GM23338 (cell line): ENCODE data around the gene ANTXR1. TPM values are rescaled to one million over a fixed set of nuclear protein-coding genes. Genes with fewer than 3 reads are reported as not detected.

Source experiments
- ATAC-seq: fragments of 200-7000 bp; cut with Tn5 transposase; 3 replicates; pipeline ENCODE4 v1.9.1; 2020
- DNase-seq: peaks from one replicate; pipeline ENCODE4 v3.0.0-alpha.2; 2015; ENCODE audit warnings: low spot score
- H2AFZ ChIP-seq: fragments of 200-600 bp; sonication (generic); 2 replicates; pipeline ENCODE4 v1.8.0; 2016; ENCODE audit warnings: antibody characterized with exemption, mild to moderate bottlenecking, moderate library complexity
- H3F3A ChIP-seq: fragments of 200-600 bp; sonication (generic); replicated peaks from 2 replicates; pipeline ENCODE4 v1.8.0; 2017; ENCODE audit warnings: antibody characterized with exemption, mixed run types, low read depth
- H3K27ac ChIP-seq: fragments of 200-600 bp; sonication (generic); 2 replicates; pipeline ENCODE4 v1.6.1; 2016; ENCODE audit warnings: low read depth
- H3K27me3 ChIP-seq: fragments of 200-600 bp; sonication (generic); 2 replicates; pipeline ENCODE4 v1.8.0; 2016; ENCODE audit warnings: mild to moderate bottlenecking, mixed run types, moderate library complexity; ENCODE audit not compliant: insufficient read depth
- H3K36me3 ChIP-seq: fragments of 200-600 bp; sonication (generic); 2 replicates; pipeline ENCODE4 v1.8.0; 2016; ENCODE audit warnings: mild to moderate bottlenecking; ENCODE audit not compliant: insufficient read depth
- H3K4me1 ChIP-seq: fragments of 200-600 bp; sonication (generic); 2 replicates; pipeline ENCODE4 v1.8.0; 2016; ENCODE audit warnings: mild to moderate bottlenecking, moderate library complexity; ENCODE audit not compliant: insufficient read depth
- H3K4me2 ChIP-seq: fragments of 200-600 bp; sonication (generic); 2 replicates; pipeline ENCODE4 v1.7.1; 2017; ENCODE audit warnings: mixed run types
- H3K4me3 ChIP-seq: fragments of 200-600 bp; sonication (generic); 2 replicates; pipeline ENCODE4 v1.6.1; 2016; ENCODE audit warnings: mixed run types
- H3K79me2 ChIP-seq: fragments of 200-600 bp; sonication (generic); replicated peaks from 2 replicates; pipeline ENCODE4 v1.8.0; 2017; ENCODE audit warnings: mild to moderate bottlenecking; ENCODE audit not compliant: insufficient read depth
- H3K9me2 ChIP-seq: fragments of 200-600 bp; sonication (generic); 2 replicates; pipeline ENCODE4 v1.8.0; 2017; ENCODE audit not compliant: insufficient read depth
- H4K20me1 ChIP-seq: fragments of 200-600 bp; sonication (generic); replicated peaks from 2 replicates; pipeline ENCODE4 v1.8.0; 2017; ENCODE audit warnings: mild to moderate bottlenecking; ENCODE audit not compliant: insufficient read depth
- H3K27ac Mint-ChIP-seq: 2 replicates; pipeline ENCODE4 v1.8.0; 2020; ENCODE audit warnings: inconsistent platforms, mild to moderate bottlenecking, moderate library complexity, mixed read lengths
- H3K27me3 Mint-ChIP-seq: 3 replicates; pipeline ENCODE4 v1.8.0; 2022; ENCODE audit warnings: low read depth, mild to moderate bottlenecking, moderate library complexity, mixed read lengths, inconsistent platforms; ENCODE audit not compliant: insufficient read depth, poor library complexity
- H3K36me3 Mint-ChIP-seq: 3 replicates; pipeline ENCODE4 v1.8.0; 2021; ENCODE audit warnings: low read depth, mild to moderate bottlenecking, inconsistent platforms, moderate library complexity, mixed read lengths
- H3K4me1 Mint-ChIP-seq: 3 replicates; pipeline ENCODE4 v1.8.0; 2020; ENCODE audit warnings: mild to moderate bottlenecking, inconsistent platforms, mixed read lengths
- H3K4me3 Mint-ChIP-seq: 3 replicates; pipeline ENCODE4 v1.8.0; 2021; ENCODE audit warnings: moderate library complexity, mild to moderate bottlenecking, inconsistent platforms, mixed read lengths
- H3K9me3 Mint-ChIP-seq: 3 replicates; pipeline ENCODE4 v1.8.0; 2020; ENCODE audit warnings: moderate library complexity, mild to moderate bottlenecking, inconsistent platforms, mixed read lengths
- CREB1 ChIP-seq: fragments of 250-450 bp; sonication (Bioruptor Pico); IDR thresholded peaks from 2 replicates; pipeline ENCODE4 v1.5.0; 2020; ENCODE audit warnings: low read depth, mild to moderate bottlenecking, moderate library complexity
- CTCF ChIP-seq, 2 experiments: fragments of 200-600 bp in 1 of 2; sonication (generic) in 1 of 2; conservative IDR thresholded peaks; 2 replicates each; pipeline versions ENCODE4 v1.5.1 to v1.6.1; 2016 to 2017; ENCODE audit warnings: antibody characterized with exemption in 2 of 2, low read depth in 2 of 2, mild to moderate bottlenecking in 2 of 2, moderate library complexity in 1 of 2
- ETS1 ChIP-seq: IDR thresholded peaks from 2 replicates; pipeline ENCODE4 v1.6.1; 2016; ENCODE audit warnings: antibody characterized with exemption
- EZH2 ChIP-seq: fragments of 200-600 bp; sonication (generic); IDR thresholded peaks from one replicate; pipeline ENCODE4 v1.8.0; 2017; ENCODE audit warnings: antibody characterized with exemption, mild to moderate bottlenecking, low read depth; ENCODE audit not compliant: unreplicated experiment
- EZH2phosphoT487 ChIP-seq: fragments of 200-600 bp; sonication (generic); IDR thresholded peaks from one replicate; pipeline ENCODE4 v1.8.1; 2018; ENCODE audit warnings: antibody characterized with exemption; ENCODE audit not compliant: unreplicated experiment
- JUNB ChIP-seq: IDR thresholded peaks from one replicate; pipeline ENCODE4 v1.6.1; 2016; ENCODE audit warnings: antibody characterized with exemption; ENCODE audit not compliant: unreplicated experiment
- NANOG ChIP-seq: IDR thresholded peaks from 2 replicates; pipeline ENCODE4 v1.6.1; 2016; ENCODE audit warnings: antibody characterized with exemption, borderline replicate concordance
- POLR2AphosphoS5 ChIP-seq: IDR thresholded peaks from 2 replicates; pipeline ENCODE4 v1.6.1; 2016; ENCODE audit warnings: antibody characterized with exemption, low read depth
- REST ChIP-seq: IDR thresholded peaks from one replicate; pipeline ENCODE4 v1.6.1; 2018; ENCODE audit warnings: antibody characterized with exemption; ENCODE audit not compliant: unreplicated experiment
- STAT1 ChIP-seq: IDR thresholded peaks from one replicate; pipeline ENCODE4 v1.6.1; 2016; ENCODE audit warnings: antibody characterized with exemption; ENCODE audit not compliant: unreplicated experiment
- ZNF114 ChIP-seq: fragments of 250-450 bp; sonication (Bioruptor Pico); IDR thresholded peaks from 2 replicates; pipeline ENCODE4 v1.5.0; 2020; ENCODE audit warnings: mild to moderate bottlenecking, moderate library complexity
- ZNF331 ChIP-seq: fragments of 250-450 bp; sonication (Bioruptor Pico); IDR thresholded peaks from 2 replicates; pipeline ENCODE4 v1.5.0; 2020; ENCODE audit warnings: low read depth, mild to moderate bottlenecking, moderate library complexity
- ZNF462 ChIP-seq: fragments of 250-450 bp; sonication (Bioruptor Pico); IDR thresholded peaks from 2 replicates; pipeline ENCODE4 v1.5.0; 2020; ENCODE audit warnings: mild to moderate bottlenecking, moderate library complexity
- polyA plus RNA-seq: library from polyadenylated mRNA; unstranded; fragments of >200 nt; fragmentation: Nextera tagmentation; extraction: Ambion mirVana; gene quantifications from 2 replicates; pipeline ENCODE4 v1.2.1, GENCODE V29; 2016
- total RNA-seq: library from RNA; depleted of rRNA; stranded (reverse); fragments of >200 nt; shearing (Covaris generic); gene quantifications from 2 replicates; pipeline ENCODE4 v1.2.3, GENCODE V29; 2014

ANTXR1 gene
- total and polyA plus RNA-seq, 2 experiments from 2014 or later: 16.1 to 23.1 TPM

- Histone ChIP-seq H3K4me2 (peak overlapping the region; percentile 41; the same call in 1 of the 2 replicates), H3K4me1 (peaks cover 23% of the 10 kb centered on the region), H3K27ac (no peak overlapping the region), H3K79me2 (no peaks in the 10 kb centered on the region), H3K4me3 (no peak overlapping the region), H3K36me3 (0 out of 2 replicates have a peak, but pooled peaks cover 4% of the 10 kb centered on the region), H3K27me3 (no peaks in the 10 kb centered on the region), H2AFZ (no peak overlapping the region), H3F3A (no peaks in the 10 kb centered on the region), H4K20me1 (no peaks in the 10 kb centered on the region), H3K9me2 (no peaks in the 10 kb centered on the region)
- Mint-ChIP-seq H3K27ac (no peak overlapping the region), H3K4me3 (no peak overlapping the region), H3K4me1 (peaks cover 2% of the 10 kb centered on the region; the same call in 1 of the 3 replicates), H3K9me3 (peaks cover 19% of the 10 kb centered on the region), H3K36me3 (peaks cover 20% of the 10 kb centered on the region), H3K27me3 (peaks cover 4% of the 10 kb centered on the region)
- ATAC-seq (no peak), DNase-seq (no peak)
- TF ChIP-seq ZNF462 (CRISPR knock-in tag): no peak
- TF ChIP-seq EZH2phosphoT487: no peak
- no peak for TF ChIP-seq CREB1 (CRISPR knock-in tag)
- no peak for TF ChIP-seq NANOG
- no peak for TF ChIP-seq REST
- no peak for TF ChIP-seq EZH2
- no peak for TF ChIP-seq ZNF114 (CRISPR knock-in tag)
- no peak for TF ChIP-seq ZNF331
- no peak for TF ChIP-seq CTCF (conservative IDR thresholded peaks at IDR 0.05; ENCODE audit: low read depth in 2 of 2)
- no peak for TF ChIP-seq JUNB
- TF ChIP-seq ETS1: no peak
- no peak for TF ChIP-seq POLR2AphosphoS5
- TF ChIP-seq STAT1: no peak
These were observed 197.4 kb downstream of the ANTXR1 start for GRCh38 chr2:69210385-69210784.
